Stimulated activated CD8-positive, alpha-beta memory T cell treated with anti-CD3 and anti-CD28 coated beads, Interleukin-4, amount 100 ng/mL, for 24 hours (primary cell): ENCODE data around the gene ZBTB7A.
A peak's percentile ranks its signal among the peaks of the same experiment; 100 is the strongest.

Experiments used
- DNase-seq: peaks from one replicate; pipeline ENCODE4 v3.0.0-alpha.2; 2020; ENCODE audit warnings: low read depth

The ZBTB7A gene

DNA sequence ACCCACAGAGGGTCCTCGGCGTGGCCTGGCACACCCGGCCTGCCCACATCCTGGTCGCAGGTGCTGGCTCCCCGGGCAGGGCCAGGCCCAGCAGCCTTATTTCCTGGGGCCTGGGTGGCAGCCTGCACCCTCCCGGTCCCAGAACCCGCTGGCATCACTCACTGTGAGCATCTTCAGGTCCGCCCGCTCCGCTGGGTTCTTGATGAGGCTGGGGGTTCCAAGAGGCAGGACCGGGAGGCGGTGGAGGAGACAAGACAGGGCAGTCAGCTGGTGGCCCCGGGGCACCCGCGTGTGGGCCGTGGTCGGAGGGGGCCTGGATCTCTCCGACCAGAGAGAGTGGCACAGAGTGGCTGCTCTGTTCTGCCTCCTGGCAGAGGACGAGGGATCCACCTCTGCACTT lies 27.6 kb upstream of the ZBTB7A start:
- no peak for DNase-seq

DNA sequence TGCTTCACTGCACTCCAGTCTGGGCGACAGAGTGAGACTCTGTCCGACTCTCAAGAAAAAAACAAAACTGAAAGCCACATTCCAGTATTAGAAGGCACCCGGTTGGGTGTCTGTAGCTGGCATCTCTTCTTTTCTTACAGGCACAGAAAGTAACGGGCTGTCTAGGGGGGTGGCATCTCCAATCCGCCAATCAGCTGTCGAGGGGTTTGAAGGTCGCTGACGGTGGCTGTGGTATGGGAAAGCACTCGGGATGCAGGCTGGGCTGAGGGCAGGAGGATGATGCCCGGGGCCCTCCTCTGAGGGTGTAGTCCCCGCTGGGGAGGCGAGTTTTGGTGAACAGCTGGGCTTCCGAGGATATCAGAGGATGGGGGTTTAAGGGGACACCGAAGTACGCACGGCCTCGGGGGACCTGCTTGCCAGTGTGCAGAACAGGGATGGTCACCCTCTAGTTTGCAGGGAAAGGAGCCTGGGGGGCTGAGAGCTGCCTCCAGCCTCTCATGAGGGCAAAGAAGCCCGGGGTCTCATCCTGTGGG lies 27.0 kb upstream of the ZBTB7A start:
- DNase-seq: no peak

DNA sequence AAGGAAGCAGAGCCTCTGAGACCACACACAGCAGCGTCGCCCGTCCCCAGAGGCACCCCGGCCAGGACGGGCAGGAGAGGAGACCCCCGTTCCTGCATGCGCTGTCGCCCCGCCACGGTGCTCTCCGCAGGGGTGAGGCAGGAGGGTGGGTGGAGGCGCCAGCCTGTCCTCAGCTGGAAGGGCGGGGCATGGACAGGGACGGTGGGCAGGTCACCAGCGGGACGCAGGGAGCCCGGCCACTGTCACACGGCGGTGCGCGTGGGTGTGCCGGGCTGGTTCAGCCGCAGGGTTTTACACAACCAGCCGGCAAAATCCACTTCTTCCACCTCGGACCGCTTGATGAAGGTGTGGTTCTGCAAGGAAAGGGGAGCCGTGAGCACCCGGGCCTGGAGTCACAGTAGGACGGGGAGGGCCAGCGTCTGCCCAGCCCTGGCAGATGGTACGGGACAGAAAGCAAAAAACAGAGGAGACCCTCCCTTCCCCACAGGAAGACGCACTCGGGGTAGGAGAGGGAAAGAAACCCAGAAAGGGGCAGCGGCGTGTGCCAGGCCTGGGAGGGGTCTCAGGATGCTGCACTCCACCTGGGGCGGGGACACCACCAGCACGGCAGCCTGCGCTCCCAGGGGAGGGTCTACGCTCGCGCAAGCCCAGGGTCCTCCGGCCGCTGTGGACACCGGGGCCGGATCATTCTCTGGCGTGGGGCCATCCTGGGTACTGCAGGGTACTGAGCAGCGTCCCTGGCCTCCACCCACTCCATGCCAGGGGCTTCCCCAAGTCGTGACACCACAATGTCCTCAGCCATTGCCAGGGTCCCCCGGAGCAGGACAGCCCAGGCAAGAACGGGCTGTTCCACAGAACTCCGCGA lies 23.9 kb upstream of the ZBTB7A start:
- no peak for DNase-seq

DNA sequence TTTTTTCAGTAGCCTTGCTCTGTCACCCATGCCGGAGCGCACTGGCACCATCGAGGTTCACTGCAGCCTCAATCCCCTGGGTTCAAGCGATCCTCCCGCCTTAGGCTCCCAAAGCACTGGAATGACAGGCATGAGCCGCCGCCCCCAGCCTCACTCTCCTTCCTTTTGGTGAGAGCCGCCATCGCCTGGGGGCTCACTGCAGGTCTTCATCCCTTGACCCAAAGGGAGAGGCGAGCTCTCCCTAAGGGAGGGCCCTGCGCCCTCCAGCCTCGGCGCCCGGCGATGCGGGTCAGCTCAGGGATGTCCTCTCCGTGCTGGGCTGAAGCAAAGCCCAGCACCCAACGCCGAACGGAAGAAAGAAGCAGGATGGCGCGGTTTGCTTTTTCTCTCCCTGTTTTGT lies 23.2 kb upstream of the ZBTB7A start:
- no peak for DNase-seq

DNA sequence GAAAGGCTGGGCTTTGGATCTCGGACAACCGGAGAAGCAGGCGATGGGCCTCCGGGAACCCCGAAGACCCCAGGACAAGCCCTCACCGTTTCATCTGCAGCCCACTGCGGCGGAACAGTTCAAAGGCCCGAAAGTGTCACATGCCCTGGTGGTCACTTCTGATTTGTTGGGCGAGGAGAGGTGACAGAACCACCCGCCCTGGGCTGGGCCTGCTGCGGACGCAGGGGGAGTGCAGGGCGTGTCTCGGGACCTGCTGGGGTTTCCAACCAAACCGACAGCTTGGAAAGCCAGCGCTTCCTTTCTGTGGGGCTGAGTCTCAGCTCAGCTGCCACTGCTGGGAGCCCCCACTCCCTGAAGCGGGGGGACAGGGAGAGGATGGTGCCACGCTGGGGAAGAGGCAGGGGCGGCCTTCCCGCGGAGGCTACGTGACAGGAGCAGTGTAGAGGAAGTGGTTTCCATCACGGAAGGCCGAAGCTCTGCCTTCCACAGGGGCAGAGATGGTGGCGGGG lies 22.8 kb upstream of the ZBTB7A start:
- peak; percentile 45 for DNase-seq

DNA sequence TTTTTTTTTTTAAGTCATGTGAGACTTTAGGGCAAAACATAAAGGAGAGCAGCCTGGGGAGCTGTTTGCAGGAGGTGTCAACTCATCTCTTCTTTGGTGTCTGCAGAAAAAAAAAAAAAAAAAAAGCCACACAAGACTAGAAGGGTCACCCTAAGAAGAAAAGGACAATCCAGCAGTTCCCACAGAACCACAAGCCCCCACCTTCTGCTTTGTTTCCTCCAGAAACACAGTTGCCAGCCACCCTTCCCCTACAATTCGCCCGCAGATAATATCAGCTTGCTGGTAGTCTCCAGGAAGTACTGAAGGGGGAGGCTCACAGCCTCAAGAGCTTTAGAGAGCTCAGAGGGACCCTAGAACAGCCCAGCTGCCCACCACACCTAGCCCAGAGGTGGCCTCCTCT lies 22.3 kb upstream of the ZBTB7A start:
- no peak for DNase-seq

DNA sequence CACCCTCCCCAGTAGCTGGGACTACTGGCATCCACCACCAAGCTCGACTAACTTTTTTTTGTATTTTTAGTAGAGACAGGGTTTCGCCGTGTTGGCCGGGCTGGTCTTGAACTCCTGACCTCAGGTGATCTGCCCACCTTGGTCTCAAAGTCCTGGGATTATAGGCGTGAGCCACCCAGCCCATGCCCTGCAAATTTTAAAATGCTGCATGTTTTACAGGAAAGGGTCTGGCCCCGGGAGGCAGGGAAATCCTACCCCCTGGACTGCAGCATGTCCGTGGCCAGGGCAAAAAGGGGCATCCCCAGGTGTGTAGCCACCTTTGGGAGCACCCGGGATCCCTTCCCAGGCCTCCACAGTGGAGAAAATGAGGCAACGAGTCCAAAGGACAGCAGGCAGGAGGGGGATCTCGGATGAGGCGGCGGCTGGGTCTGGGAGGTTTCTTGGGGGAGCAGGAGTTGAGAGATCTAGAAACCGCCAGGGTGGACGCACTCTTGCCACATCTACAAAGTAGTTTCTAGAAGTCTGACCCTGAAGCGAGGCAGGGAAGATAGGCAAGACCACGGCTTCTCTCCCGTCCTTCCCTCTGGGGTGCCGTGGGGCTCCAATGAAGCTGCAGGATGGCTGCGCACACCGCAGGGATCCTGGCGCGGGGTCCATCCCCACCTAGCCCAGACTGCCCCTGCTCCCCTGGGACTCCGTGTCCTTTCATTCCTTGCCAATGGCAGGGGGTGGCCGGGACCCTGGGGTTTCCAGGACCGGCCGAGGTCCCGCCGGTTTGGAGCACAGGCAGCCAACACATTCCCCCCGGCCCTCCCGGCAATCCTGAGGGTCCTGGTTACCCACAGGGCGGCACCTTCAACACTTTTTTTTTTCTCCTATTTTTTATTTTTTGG lies 21.3 kb upstream of the ZBTB7A start:
- DNase-seq: no peak

DNA sequence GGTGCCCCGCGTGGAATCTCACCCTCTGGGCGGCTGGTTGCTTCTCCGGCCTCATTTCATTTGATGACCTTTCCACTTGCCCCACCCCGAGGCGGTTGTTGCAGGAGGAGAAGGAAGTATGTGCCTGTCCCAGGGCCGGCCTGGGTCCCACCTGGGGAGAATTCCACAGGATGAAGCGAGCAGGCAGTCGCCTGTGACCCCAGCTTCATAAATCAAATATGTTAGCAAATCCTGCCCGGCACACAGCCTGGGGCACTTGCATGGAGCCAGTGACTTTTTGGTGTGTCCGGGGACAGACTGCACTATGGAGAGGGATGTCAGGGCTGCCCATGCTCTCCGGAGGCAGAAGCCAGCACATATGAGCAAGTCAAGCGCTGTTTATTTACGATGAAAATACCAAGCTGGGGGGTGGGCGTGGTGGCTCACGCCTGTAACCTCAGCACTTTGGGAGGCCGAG lies 19.7 kb upstream of the ZBTB7A start:
- no peak for DNase-seq

DNA sequence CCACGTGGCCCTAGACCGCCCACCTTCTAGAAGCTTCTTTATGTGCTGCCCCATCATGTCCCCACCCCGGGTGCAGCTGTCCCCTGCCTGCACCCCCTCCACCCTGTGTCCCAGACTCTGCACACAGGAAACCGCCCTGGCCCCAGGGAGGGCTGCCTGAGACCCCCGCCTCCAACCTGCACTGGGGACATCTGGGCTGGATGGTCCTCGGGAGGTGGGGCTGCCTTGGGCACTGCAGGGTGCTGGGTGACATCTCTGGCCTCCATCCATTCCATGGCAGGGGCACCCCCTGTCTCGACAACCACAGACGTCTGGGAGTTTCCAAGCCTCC lies 17.8 kb upstream of the ZBTB7A start:
- no peak for DNase-seq

DNA sequence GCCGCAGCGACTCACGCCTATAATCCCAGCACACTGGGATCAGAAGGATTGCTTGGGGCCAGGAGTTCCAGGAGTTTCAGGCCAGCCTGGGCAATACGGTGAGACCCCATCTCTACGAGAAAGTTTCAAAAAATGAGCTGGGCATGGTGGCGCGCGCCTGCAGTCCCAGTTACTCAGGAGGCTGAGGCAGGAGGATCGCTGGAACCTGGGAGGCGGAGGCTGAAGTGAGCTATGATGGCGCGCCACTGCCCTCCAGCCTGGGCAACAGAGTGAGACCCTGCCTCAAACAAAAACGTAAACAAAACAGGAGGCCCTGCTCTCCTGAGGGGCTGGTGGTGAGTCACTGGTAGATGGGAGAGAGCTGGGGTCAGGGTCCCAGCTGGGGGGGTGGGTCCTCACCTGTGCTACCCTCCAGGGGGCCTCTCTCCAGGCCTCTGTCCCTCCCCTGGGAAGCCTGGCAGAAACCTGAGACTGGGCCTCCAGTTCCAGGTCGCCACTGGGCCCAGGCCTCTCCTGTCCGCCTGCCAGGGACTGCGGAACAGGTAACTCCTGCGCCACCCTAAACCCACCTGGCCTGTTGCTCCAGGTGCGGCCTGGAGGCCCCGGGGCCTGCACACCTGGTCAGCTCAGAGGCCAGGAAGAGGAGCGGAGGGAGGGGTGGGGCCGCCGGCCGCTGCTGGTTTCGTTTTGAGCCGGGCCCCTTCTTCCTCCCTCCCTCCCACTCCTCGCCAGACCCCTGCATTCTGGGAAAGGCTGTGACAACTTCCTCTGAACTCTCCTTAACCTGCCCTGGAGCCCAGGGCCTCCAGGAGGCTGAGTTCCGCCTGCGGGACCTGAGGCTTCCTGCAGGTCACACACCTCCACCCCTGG lies 17.2 kb upstream of the ZBTB7A start:
- DNase-seq: no peak

DNA sequence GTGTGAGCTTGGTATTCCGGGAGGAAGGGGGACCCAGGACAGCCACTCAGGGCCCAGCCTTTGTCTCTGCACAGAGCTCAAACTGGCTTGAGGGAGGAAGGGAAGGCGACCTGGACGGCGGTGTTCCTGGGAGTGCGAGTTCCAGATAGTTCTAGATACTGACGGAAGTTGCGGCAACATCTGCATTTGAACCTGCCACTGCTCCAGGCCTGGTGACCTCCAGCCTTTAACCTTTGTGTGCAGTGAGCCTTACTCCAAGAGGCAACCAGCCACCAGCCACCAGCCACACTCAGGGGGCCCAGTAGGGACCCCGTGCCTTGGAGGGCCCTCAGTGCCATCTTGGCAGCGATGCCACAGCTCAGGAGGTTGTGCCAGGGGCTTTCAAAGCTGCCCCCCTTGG lies 15.5 kb upstream of the ZBTB7A start:
- DNase-seq: no peak

DNA sequence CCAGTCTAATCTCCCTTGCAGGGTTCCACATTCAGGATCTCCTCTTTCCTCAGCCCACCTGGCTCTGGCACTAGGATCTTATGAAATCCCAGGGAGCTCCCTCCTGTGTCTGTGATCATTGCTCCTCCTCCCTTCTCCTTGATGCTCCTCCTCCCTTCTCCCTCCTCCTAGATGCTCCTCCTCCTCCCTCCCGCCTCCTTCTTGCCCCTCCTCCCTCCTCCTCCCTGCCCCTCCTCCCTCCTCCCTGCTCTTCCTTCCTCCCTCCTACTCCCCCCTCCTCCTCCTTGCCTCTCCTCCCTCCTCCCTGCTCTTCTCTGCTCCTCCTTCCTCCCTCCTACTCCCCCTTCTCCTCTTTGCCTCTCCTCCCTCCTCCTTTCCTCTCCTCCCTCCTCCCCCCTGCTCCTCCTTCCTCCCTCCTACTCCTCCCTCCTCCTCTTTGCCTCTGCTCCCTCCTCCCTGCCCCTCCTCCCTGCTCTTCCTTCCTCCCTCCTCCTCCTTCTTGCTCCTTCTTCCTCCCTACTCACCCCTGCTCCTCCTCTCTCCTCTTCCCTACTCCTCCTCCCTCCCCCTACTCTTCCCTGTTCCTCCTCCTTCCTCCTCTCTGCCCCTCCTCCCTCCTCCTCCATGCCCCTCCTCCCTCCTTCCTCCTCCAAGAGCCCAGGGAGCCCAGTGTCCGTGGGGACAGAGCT lies 14.9 kb upstream of the ZBTB7A start:
- DNase-seq: no peak

DNA sequence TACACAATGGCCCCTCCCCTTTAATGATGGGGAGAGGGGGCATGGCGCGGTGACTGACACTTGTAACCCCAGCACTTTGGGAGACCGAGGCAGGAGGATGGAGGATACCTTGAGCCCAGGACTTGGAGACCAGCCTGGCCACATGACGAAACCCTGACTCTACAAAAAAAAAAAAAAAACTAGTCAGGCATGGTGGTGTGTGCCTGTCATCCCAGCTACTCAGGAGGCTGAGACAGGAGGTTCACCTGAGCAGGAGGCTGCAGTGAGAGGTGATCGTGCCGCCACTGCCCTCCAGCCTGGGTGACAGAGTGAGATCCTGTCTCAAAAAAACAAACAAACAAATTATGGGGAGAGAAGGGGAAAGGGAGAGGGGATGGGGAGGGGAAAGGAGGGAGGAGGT lies 13.8 kb upstream of the ZBTB7A start:
- DNase-seq: no peak

DNA sequence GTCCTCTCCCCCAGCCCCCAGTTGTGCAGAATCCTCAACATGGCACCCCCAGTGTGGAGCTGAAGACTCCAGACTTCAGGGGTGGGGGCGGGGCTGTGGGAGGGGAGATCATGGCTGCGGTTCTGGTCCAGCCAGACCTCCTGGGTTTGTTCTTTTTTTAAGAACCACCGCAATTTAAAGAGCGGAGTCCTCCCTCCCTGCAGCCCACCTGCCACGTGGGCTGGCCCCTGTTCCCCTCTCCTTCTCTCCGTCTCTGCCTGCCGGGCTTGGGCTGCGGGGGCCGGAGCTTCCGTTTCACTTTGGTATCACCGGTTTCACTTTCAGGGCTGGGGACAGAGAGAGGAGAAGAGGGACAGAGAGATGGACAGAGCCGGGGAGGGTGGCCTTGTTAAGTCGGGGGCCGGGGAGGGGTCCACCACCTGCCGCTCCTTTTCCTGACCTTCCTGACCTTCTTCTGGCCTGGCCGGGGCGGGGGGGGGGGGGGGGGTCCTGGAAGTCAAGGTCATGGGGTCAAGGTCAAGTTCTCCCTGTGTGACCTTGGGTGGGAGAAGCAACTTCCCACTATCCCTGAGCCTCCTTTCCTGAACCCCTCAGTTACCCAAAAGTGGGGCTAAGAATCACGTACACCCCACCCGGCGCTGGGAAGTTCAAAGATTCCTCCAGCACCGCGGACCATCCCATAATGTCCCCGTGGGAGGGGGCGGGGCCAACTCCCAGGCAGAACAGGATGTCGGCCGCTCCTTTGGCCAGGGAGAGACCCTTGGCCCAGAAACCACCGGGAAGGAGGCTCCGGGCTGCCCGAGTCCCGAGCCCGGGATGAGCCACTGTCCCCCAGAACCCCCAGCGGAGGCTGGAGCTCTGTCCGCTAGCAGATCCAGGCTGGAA lies 11.3 kb upstream of the ZBTB7A start:
- peak; percentile 38 for DNase-seq

DNA sequence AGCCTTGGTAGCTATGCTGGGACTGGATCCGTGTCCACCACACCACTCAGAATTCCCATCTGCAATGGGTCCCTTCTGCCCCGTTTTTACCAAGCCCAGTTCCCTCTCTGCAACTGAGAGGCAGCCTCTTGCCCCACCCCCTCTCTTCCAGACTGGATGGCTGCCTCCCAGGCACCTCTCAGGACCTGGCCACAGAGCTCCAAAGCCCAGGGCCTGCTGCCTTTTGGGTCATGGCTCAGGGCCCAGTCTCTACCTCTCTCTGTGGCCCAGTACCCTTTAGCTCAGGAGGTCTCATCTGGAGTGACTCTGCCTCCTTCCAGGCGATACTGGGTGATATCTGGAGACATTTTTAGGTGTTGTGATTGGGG lies 10.3 kb upstream of the ZBTB7A start:
- no peak for DNase-seq

DNA sequence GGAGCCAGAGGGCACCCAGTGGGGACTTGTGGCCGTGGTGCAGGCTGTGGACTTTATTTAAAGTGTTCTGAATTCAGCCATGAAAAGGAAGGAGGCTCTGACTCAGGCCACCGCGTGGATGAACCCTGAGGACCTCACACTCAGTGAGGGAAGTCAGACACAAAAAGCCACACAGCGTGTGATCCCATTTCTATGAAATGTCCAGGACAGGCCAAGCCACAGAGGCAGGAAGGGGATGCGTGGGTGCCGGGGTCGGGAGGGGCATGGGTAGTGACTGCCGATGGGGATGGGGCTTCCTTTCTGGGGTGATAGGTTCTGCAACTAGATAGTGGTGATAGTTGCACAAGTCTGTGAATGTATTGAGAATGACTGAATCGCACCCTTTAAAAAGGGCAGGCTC lies 8.7 kb upstream of the ZBTB7A start:
- DNase-seq: no peak

DNA sequence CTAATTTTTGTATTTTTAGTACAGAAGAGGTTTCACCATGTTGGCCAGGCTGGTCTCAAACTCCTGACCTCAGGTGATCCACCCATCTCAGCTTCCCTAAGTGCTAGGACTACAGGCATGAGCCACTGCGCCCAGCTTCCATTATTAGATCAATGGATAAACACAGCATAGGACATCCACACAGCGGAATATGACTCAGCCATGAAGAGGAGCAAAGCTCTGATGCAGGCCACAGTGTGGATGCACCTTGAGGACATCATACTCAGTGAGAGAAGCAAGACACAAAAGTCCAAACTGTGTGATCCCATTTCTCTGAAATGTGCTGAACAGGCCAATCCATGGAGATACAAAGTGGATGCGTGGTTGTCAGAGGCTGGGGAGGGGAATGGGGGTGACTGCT lies 4.9 kb upstream of the ZBTB7A start:
- no peak for DNase-seq

DNA sequence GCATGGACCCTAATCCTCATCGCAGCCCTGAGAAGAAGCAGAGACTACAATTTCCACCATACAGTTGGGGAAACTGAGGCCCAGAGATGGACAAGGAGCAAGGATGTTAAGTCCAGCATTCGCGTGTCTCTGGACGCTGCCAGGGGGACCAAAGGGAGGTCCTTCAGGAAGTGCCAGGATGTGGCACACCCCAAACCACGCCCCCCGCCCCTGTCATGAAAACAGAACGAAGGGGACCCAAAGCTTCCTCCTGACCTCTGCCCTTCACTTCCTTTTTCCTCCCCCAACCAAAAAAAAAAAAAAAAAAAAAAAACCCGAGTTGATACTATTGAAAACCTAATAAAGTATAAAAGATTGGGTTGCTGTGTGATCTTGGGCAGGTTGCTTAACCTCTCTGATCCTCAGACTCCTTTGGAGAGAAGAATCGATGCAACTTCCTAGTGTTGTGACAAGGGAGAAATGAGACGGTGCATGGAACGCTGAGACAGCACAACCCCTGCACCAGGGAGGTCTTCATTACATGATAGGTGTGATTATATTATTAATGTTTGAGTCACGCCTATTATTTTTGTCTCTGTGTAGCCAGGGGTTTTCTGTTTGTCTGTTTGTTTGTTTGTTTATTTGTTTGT lies 2.7 kb upstream of the ZBTB7A start:
- DNase-seq: no peak

DNA sequence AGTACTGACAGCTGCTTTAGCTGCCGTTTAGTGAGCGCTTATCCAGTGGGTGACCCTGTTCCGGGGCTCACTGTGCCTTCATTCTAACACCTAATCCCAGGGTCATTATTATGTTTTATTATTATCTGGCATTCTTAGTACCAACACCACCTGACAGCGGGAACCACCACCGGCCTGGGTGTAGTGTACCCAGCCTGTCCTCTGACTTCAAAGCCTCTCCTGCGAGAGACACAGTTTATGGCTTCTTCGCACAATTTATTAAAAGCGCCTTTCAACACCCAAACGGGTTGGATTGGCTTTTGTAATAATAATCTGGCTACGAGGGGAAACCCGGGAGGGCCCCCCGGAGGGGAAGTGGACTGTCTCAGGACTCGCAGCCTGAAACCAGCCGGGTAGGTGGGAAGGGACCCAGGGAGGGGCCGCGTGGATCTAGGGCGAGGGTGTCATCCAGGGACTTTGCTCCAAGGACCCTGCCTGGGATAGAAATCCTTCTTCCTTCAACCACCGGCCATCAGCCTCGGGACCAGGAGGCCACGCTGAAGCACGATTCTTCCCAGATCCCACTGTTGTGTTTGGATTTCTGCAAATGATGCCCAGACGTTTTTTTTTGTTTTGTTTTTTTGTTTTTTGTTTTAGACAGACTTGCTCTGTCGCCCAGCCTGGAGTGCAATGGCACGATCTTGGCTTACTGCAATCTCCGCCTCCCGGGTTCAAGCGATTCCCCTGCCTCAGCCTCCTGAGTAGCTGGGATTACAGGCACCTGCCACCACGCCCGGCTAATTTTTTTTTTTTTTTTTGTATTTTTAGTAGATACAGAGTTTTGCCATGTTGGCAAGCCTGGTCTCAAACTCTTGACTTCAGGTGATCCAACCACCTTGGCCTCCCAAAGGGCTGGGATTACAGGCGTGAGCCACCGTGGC lies 1.6 kb upstream of the ZBTB7A start:
- no peak for DNase-seq
